ENCODE measurements around the gene DCAF15.

DCAF15 gene

DNA sequence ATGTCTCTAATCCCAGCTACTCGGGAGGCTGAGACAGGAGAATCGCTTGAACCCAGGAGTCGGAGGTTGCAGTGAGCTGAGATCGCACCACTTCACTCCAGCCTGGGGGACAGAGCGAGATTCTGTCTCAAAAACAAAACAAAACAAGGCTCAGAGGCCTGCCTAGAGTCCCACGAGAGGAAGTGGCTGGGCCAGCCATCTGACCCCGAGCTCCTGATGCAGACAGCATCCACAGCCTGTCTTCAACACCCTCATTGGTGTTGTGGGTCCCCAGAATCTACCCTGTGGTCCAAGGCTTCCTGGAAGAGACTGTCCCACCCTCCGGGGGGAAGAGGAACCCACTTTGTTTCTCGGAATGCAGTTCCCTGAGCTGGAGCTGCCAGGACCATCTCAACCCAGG, 29.2 kb downstream of the DCAF15 start:
- TF ChIP-seq, protein P1, sequence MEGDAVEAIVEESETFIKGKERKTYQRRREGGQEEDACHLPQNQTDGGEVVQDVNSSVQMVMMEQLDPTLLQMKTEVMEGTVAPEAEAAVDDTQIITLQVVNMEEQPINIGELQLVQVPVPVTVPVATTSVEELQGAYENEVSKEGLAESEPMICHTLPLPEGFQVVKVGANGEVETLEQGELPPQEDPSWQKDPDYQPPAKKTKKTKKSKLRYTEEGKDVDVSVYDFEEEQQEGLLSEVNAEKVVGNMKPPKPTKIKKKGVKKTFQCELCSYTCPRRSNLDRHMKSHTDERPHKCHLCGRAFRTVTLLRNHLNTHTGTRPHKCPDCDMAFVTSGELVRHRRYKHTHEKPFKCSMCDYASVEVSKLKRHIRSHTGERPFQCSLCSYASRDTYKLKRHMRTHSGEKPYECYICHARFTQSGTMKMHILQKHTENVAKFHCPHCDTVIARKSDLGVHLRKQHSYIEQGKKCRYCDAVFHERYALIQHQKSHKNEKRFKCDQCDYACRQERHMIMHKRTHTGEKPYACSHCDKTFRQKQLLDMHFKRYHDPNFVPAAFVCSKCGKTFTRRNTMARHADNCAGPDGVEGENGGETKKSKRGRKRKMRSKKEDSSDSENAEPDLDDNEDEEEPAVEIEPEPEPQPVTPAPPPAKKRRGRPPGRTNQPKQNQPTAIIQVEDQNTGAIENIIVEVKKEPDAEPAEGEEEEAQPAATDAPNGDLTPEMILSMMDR (IDR thresholded peaks at IDR 0.05), result no peak

DNA sequence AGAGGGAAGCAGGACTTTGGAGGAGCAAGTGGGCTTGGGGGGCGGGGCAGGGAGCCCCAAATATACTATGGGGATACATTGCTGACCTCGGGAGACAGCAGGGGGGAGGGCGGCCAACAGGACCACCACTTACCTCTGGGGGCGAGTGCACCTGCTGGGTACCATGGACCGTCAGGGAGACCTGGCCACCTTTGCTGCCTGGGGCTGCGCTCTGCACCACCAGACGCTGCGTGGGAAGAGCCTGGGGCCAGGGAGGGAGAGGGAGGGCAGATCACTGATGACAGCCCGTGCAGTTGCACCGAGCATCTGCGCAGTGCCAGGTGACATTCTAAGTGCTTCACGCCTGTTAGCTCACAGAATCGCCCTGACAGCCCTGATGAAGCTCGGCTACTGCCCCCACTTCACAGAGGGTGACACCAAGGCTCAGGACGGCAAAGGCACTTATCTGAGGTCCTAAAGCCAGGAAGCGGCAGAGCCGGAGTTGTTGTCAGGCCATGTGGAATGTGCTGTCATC, 29.7 kb downstream of the DCAF15 start:
- TF ChIP-seq, protein P1 (IDR thresholded peaks at IDR 0.05), result no peak
- Mint-ChIP-seq H3K36me3 (ENCODE audit: low read depth) (no peaks in the 10 kb centered on the region), H3K27ac (no peak overlapping the region), H3K4me1 (peaks cover 47% of the 10 kb centered on the region), H3K9me3 (no peaks in the 10 kb centered on the region), H3K27me3 (ENCODE audit: low read depth, poor library complexity) (no peaks in the 10 kb centered on the region), H3K4me3 (no peak overlapping the region)
- DNase-seq, result no peak

More for the DNA sequence above, 29.2 kb downstream of the DCAF15 start:
- Mint-ChIP-seq H3K9me3 (no peaks in the 10 kb centered on the region), H3K36me3 (ENCODE audit: low read depth) (peaks cover 2% of the 10 kb centered on the region), H3K4me3 (no peak overlapping the region), H3K4me1 (peaks cover 41% of the 10 kb centered on the region), H3K27ac (no peak overlapping the region), H3K27me3 (ENCODE audit: low read depth, poor library complexity) (no peaks in the 10 kb centered on the region)
- DNase-seq, result no peak

DNA sequence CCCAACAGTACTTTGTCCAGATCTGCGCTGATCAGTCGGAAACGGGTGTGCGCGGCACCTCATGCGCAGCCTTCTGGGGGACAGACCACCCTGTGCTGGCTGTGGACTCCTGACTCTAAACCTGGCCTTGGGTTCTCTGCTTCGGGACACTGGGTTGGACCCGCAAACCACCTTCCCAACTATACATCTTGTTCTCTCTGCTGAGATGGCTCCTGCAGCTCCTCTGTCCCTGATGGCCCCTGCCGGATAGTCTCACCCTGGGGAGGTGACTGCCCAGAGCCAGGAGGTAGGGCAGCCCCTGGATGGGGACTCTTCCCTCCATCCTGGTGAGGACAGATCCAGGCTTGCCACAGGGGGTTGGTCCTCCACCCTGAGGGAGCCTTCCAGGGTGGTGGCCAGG, 30.5 kb downstream of the DCAF15 start:
- Mint-ChIP-seq H3K27ac (no peak overlapping the region), H3K4me3 (no peak overlapping the region), H3K36me3 (ENCODE audit: low read depth) (no peaks in the 10 kb centered on the region), H3K9me3 (no peaks in the 10 kb centered on the region), H3K4me1 (peaks cover 54% of the 10 kb centered on the region), H3K27me3 (ENCODE audit: low read depth, poor library complexity) (no peaks in the 10 kb centered on the region)
- DNase-seq, result no peak
- TF ChIP-seq, protein P1 (IDR thresholded peaks at IDR 0.05), result no peak

DNA sequence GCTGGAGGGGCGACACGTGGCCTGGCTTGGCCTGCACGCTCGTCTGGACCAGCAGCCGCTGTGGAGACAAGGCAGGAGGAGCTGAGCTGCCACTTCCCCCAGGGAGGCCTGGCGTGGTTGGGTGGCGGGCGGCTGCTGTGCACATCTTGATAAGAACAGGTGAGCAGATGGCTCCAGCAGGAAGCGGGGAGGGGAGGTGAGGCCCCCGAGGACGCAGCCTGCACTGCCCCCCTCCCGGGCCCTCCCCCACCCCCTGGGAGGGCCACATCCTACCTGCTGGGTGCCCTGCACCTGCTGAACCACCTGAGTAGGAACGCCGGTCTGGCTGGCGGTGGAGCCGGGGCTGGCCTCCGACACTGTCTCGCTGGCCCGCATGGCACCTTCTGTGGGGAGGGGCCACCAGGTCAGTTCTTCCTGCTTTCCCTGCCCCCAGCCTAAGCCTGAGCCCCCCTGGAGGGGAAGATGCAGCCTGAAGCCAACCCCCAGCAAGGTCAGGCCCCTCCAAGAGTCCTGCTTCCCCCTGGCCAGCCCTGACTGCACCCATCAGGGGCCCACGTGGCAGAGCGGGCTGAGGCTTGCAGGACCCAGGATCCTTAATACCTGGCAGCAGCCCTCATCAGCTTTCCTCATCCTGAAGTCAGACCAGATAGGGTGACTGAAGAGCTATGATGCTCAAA, 31.0 kb downstream of the DCAF15 start:
- Mint-ChIP-seq H3K36me3 (ENCODE audit: low read depth) (no peaks in the 10 kb centered on the region), H3K4me1 (peaks cover 58% of the 10 kb centered on the region), H3K27ac (no peak overlapping the region), H3K4me3 (no peak overlapping the region), H3K9me3 (no peaks in the 10 kb centered on the region), H3K27me3 (ENCODE audit: low read depth, poor library complexity) (no peaks in the 10 kb centered on the region)
- no peak for DNase-seq
- TF ChIP-seq, protein P1 (IDR thresholded peaks at IDR 0.05), result no peak

DNA sequence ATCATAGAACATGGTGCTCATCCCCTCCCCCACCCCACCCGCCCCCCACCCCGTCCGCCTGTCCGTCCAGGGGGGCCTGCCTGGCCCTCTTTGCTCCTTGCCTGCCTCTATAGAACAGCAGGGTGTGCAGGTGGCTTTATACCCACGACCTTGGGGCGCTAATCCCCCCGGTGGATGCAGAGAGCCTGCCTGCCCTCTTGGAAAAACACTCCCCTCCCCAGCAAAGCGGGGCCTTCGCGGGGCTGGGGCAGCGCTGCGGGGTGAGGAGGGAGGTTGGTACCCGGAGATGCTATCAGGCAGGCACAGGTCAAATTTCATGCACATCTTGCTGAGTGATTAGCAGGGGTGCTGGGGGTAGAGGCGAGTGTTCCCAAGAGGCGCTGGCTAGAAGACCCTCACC, 31.9 kb downstream of the DCAF15 start:
- H3K4me3 Mint-ChIP-seq, result no peak overlapping the region
- H3K36me3 Mint-ChIP-seq (ENCODE audit: low read depth), result peaks cover 6% of the 10 kb centered on the region
- no peak for DNase-seq
- H3K27me3 Mint-ChIP-seq (ENCODE audit: low read depth, poor library complexity), result no peaks in the 10 kb centered on the region
- TF ChIP-seq, protein P1 (IDR thresholded peaks at IDR 0.05), result no peak
- no peaks in the 10 kb centered on the region for H3K9me3 Mint-ChIP-seq
- H3K27ac Mint-ChIP-seq, result no peak overlapping the region
- peaks cover 64% of the 10 kb centered on the region for H3K4me1 Mint-ChIP-seq

All from nephron progenitor cell (in vitro differentiated cells).